H9 (cell line): ENCODE data around the gene TBC1D7. TPM values are rescaled to one million over a fixed set of nuclear protein-coding genes. Genes with fewer than 3 reads are reported as not detected.

ENCODE experiments used
- DNase-seq: peaks from one replicate; pipeline ENCODE4 v3.0.0-alpha.2; 2017
- H2AFZ ChIP-seq: one replicate; pipeline ENCODE4 v1.6.1; 2013; ENCODE audit warnings: mild to moderate bottlenecking, low read length, control low read depth, moderate library complexity
- H2AK5ac ChIP-seq: 2 replicates; pipeline ENCODE4 v1.6.1; 2013; ENCODE audit warnings: low read length, control low read depth, mixed read lengths; ENCODE audit not compliant: insufficient read length
- H2BK120ac ChIP-seq: one replicate; pipeline ENCODE4 v1.6.1; 2013; ENCODE audit warnings: low read depth, mild to moderate bottlenecking, low read length, control low read depth, inconsistent platforms; ENCODE audit not compliant: poor library complexity, severe bottlenecking
- H2BK12ac ChIP-seq: 2 replicates; pipeline ENCODE4 v1.6.1; 2013; ENCODE audit warnings: low read length, control low read depth, mixed read lengths, low read depth; ENCODE audit not compliant: insufficient read length
- H2BK15ac ChIP-seq: 2 replicates; pipeline ENCODE4 v1.6.1; 2013; ENCODE audit warnings: low read depth, low read length, control low read depth
- H2BK20ac ChIP-seq: one replicate; pipeline ENCODE4 v1.6.1; 2013; ENCODE audit warnings: low read depth, mild to moderate bottlenecking, low read length, control low read depth, inconsistent platforms; ENCODE audit not compliant: poor library complexity, severe bottlenecking
- H2BK5ac ChIP-seq: 2 replicates; pipeline ENCODE4 v1.6.1; 2013; ENCODE audit warnings: low read length, control low read depth, mixed read lengths; ENCODE audit not compliant: insufficient read length
- H3K14ac ChIP-seq: 2 replicates; pipeline ENCODE4 v1.6.1; 2013; ENCODE audit warnings: low read length, control low read depth; ENCODE audit not compliant: insufficient read depth
- H3K18ac ChIP-seq: 2 replicates; pipeline ENCODE4 v1.6.1; 2013; ENCODE audit warnings: low read depth, mild to moderate bottlenecking, mixed read lengths, low read length, control low read depth; ENCODE audit not compliant: insufficient read length
- H3K23ac ChIP-seq: 2 replicates; pipeline ENCODE4 v1.6.1; 2013; ENCODE audit warnings: low read length, control low read depth, mixed read lengths, low read depth; ENCODE audit not compliant: insufficient read length
- H3K23me2 ChIP-seq: 2 replicates; pipeline ENCODE4 v1.6.1; 2013; ENCODE audit warnings: low read depth, mild to moderate bottlenecking, mixed read lengths, low read length, control low read depth; ENCODE audit not compliant: insufficient read length, poor library complexity, severe bottlenecking
- H3K27ac ChIP-seq: 2 replicates; pipeline ENCODE4 v1.5.1; 2013; ENCODE audit warnings: low read length, control low read depth, mixed read lengths, low read depth; ENCODE audit not compliant: insufficient read length
- H3K27me3 ChIP-seq: 2 replicates; pipeline ENCODE4 v1.6.1; 2013; ENCODE audit warnings: low read length, control low read depth, inconsistent platforms; ENCODE audit not compliant: insufficient read depth
- H3K4ac ChIP-seq: 2 replicates; pipeline ENCODE4 v1.6.1; 2013; ENCODE audit warnings: low read depth, mild to moderate bottlenecking, control low read depth, inconsistent platforms, low read length, moderate library complexity
- H3K4me1 ChIP-seq: 2 replicates; pipeline ENCODE4 v1.6.1; 2013; ENCODE audit warnings: low read length, control low read depth, inconsistent platforms; ENCODE audit not compliant: insufficient read depth
- H3K4me2 ChIP-seq: 2 replicates; pipeline ENCODE4 v1.6.1; 2013; ENCODE audit warnings: low read length, control low read depth, mixed read lengths; ENCODE audit not compliant: insufficient read length, insufficient read depth
- H3K56ac ChIP-seq: 2 replicates; pipeline ENCODE4 v1.6.1; 2013; ENCODE audit warnings: low read depth, mild to moderate bottlenecking, mixed read lengths, low read length, control low read depth; ENCODE audit not compliant: insufficient read length
- H3K79me1 ChIP-seq: 2 replicates; pipeline ENCODE4 v1.6.1; 2013; ENCODE audit warnings: low read depth, mild to moderate bottlenecking, moderate library complexity, low read length, control low read depth, inconsistent platforms; ENCODE audit not compliant: insufficient read depth, poor library complexity, severe bottlenecking
- H3K79me2 ChIP-seq: 2 replicates; pipeline ENCODE4 v1.6.1; 2013; ENCODE audit warnings: low read length, control low read depth, inconsistent platforms; ENCODE audit not compliant: insufficient read depth
- H3K9ac ChIP-seq: 2 replicates; pipeline ENCODE4 v1.6.1; 2013; ENCODE audit warnings: low read length, control low read depth, mixed read lengths; ENCODE audit not compliant: insufficient read length; ENCODE audit errors: extremely low read depth
- H3K9me3 ChIP-seq: one replicate; pipeline ENCODE4 v1.6.1; 2013; ENCODE audit warnings: low read depth, low read length, inconsistent platforms; ENCODE audit not compliant: control insufficient read depth
- H3T11ph ChIP-seq: one replicate; pipeline ENCODE4 v1.6.1; 2013; ENCODE audit warnings: mild to moderate bottlenecking, low read length, control low read depth, inconsistent platforms
- H4K20me1 ChIP-seq: one replicate; pipeline ENCODE4 v1.6.1; 2013; ENCODE audit not compliant: control insufficient read depth, insufficient read length, insufficient read depth
- H4K5ac ChIP-seq: 2 replicates; pipeline ENCODE4 v1.6.1; 2013; ENCODE audit warnings: low read depth, mild to moderate bottlenecking, mixed read lengths, low read length, control low read depth; ENCODE audit not compliant: insufficient read length
- H4K8ac ChIP-seq: replicated peaks from 2 replicates; pipeline ENCODE4 v1.6.1; 2013; ENCODE audit warnings: low read length, control low read depth, mixed read lengths, low read depth; ENCODE audit not compliant: insufficient read length
- H4K91ac ChIP-seq: 2 replicates; pipeline ENCODE4 v1.6.1; 2013; ENCODE audit warnings: low read depth, mild to moderate bottlenecking, moderate library complexity, mixed read lengths, low read length, control low read depth; ENCODE audit not compliant: insufficient read length
- H3K27ac Mint-ChIP-seq, 3 experiments: 2 replicates in 2 of 3; 3 replicates in 1 of 3; pipeline ENCODE4 v1.8.0; 2020 to 2021; ENCODE audit warnings: mixed read lengths in 3 of 3, mild to moderate bottlenecking in 1 of 3, moderate library complexity in 1 of 3
- H3K27me3 Mint-ChIP-seq: 2 replicates; pipeline ENCODE4 v1.8.0; 2021; ENCODE audit warnings: low read depth, mild to moderate bottlenecking, moderate library complexity, mixed read lengths
- H3K36me3 Mint-ChIP-seq, 3 experiments: 2 replicates in 2 of 3; 3 replicates in 1 of 3; pipeline ENCODE4 v1.8.0; 2020 to 2021; ENCODE audit warnings: low read depth in 3 of 3, mixed read lengths in 3 of 3; ENCODE audit not compliant: insufficient read depth in 1 of 3
- H3K4me1 Mint-ChIP-seq, 2 experiments: 2 replicates each; pipeline ENCODE4 v1.8.0; 2020; ENCODE audit warnings: mixed read lengths in 2 of 2
- H3K4me3 Mint-ChIP-seq, 2 experiments: 2 replicates in 1 of 2; 3 replicates in 1 of 2; pipeline ENCODE4 v1.8.0; 2020 to 2021; ENCODE audit warnings: mild to moderate bottlenecking in 2 of 2, mixed read lengths in 2 of 2, moderate library complexity in 1 of 2
- H3K9me3 Mint-ChIP-seq, 2 experiments: 2 replicates in 1 of 2; 3 replicates in 1 of 2; pipeline ENCODE4 v1.8.0; 2020; ENCODE audit warnings: mild to moderate bottlenecking in 2 of 2, mixed read lengths in 2 of 2, moderate library complexity in 1 of 2
- CTCF ChIP-seq: fragments of 200-600 bp; sonication (generic); conservative IDR thresholded peaks from 3 replicates; pipeline ENCODE4 v1.8.0; 2021; ENCODE audit warnings: antibody characterized with exemption, mild to moderate bottlenecking
- WGBS: extraction: QIAGEN DNeasy Blood & Tissue Kit; methylation state at CpG from one replicate; pipeline ENCODE4 v1.1.7; 2013; ENCODE audit warnings: missing lambda C conversion rate, low lambda C conversion rate, mixed read lengths; ENCODE audit not compliant: insufficient read length; ENCODE audit errors: extremely low coverage; 5-methylcytosine and 5-hydroxymethylcytosine counted together
- total RNA-seq: library from RNA; stranded (reverse); gene quantifications from 2 replicates; pipeline ENCODE4 v1.2.1, GENCODE V29; 2021

The TBC1D7 gene
- total RNA-seq, 1 experiment from 2014 or later: 33.9 TPM

DNA sequence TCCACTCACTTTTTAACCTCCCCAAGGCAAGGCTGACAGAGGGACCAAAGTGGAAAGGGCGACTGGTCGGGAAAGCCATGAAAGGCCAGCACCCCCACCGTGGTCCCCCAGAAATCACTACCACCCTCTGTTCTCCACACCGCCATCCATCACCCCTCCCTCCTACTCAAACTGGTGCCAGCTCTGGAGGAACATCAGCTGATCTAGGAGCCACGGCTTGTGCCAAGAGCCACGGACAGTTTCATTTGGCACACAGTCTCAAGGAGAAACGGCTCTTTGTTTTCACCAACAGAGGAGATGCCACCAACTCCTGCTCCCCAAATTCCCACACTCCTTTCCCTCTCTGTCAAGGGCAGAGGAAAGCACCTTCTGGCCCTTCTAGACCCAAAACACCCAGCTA lies 26.0 kb downstream of the TBC1D7 start:
- H2AFZ ChIP-seq: no peak overlapping the region
- H2BK120ac ChIP-seq: no peak overlapping the region
- no peaks in the 10 kb centered on the region for H3K23me2 ChIP-seq
- H3K9me3 ChIP-seq: no peaks in the 10 kb centered on the region
- H4K91ac ChIP-seq: no peak overlapping the region
- no peak overlapping the region for H3K56ac ChIP-seq
- H4K8ac ChIP-seq: no peak overlapping the region
- no CpG with 5 or more reads among the region's 7 CpGs for WGBS
- Mint-ChIP-seq H3K27ac (0 out of 7 replicates have a peak overlapping the region, but pooled peaks of 1 of the 3 experiments have one; percentile 34), H3K4me3 (no peak overlapping the region), H3K36me3 (peaks cover 20 to 60% (median 60%) of the 10 kb centered on the region in 3 experiments; a peak in 6 of 7 replicates), H3K27me3 (no peaks in the 10 kb centered on the region), H3K9me3 (no peaks in the 10 kb centered on the region), H3K4me1 (no peaks in the 10 kb centered on the region)
- no peak overlapping the region for H2BK15ac ChIP-seq
- no peak overlapping the region for H2BK20ac ChIP-seq
- no peak overlapping the region for H3K4me2 ChIP-seq
- no peak overlapping the region for H2AK5ac ChIP-seq
- no peaks in the 10 kb centered on the region for H4K20me1 ChIP-seq
- no peak overlapping the region for H4K5ac ChIP-seq
- no peaks in the 10 kb centered on the region for H3K79me1 ChIP-seq
- no peak overlapping the region for H3K14ac ChIP-seq
- no peak overlapping the region for H3K18ac ChIP-seq
- H3T11ph ChIP-seq: no peak overlapping the region
- no peak overlapping the region for H3K4ac ChIP-seq
- H3K27me3 ChIP-seq: no peaks in the 10 kb centered on the region
- TF ChIP-seq CTCF: no peak
- H3K4me1 ChIP-seq: no peaks in the 10 kb centered on the region
- H2BK5ac ChIP-seq: no peak overlapping the region
- H3K79me2 ChIP-seq: no peaks in the 10 kb centered on the region
- no peak overlapping the region for H3K23ac ChIP-seq
- H2BK12ac ChIP-seq: no peak overlapping the region
- no peak overlapping the region for H3K27ac ChIP-seq
- no peak for DNase-seq
- H3K9ac ChIP-seq: no peak overlapping the region
